ENCODE data around the gene MREG. TPM values are rescaled to one million over a fixed set of nuclear protein-coding genes. Genes with fewer than 3 reads are reported as not detected.

The MREG gene
- total RNA-seq, 1 experiment from 2014 or later = 15.9 TPM

DNA sequence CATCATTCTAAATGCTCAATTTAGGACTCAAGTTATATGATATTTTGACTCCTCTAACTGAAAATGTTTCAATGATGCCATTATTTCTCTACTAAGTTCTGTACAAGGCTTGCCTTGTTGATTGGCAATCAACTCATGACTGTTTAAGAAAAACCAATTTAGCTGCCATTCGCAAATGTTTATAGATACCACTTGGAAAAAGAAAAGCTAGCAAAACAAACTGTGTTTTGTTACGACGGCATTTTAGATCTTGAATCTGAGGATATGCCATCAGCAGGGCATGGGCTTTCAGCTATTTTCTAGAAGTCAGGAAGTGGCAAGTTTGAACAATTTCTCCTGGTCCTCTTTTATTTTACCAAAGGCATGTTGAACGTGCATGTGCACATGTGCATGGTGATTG, 65.3 kb downstream of the MREG start:
- TF ChIP-seq EZH2 (IDR thresholded peaks at IDR 0.05; ENCODE audit: borderline replicate concordance, low read depth, low read length, poor library complexity, severe bottlenecking) = no peak
- TF ChIP-seq, protein P1, sequence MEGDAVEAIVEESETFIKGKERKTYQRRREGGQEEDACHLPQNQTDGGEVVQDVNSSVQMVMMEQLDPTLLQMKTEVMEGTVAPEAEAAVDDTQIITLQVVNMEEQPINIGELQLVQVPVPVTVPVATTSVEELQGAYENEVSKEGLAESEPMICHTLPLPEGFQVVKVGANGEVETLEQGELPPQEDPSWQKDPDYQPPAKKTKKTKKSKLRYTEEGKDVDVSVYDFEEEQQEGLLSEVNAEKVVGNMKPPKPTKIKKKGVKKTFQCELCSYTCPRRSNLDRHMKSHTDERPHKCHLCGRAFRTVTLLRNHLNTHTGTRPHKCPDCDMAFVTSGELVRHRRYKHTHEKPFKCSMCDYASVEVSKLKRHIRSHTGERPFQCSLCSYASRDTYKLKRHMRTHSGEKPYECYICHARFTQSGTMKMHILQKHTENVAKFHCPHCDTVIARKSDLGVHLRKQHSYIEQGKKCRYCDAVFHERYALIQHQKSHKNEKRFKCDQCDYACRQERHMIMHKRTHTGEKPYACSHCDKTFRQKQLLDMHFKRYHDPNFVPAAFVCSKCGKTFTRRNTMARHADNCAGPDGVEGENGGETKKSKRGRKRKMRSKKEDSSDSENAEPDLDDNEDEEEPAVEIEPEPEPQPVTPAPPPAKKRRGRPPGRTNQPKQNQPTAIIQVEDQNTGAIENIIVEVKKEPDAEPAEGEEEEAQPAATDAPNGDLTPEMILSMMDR (conservative IDR thresholded peaks at IDR 0.05; ENCODE audit: low read depth, low read length) = no peak
- Histone ChIP-seq H3K4me3 (ENCODE audit: low read depth, low read length, poor library complexity, severe bottlenecking) (no peak overlapping the region), H3K27ac (ENCODE audit: low read depth, low read length, poor library complexity, severe bottlenecking) (no peak overlapping the region), H3K27me3 (replicated peaks; ENCODE audit: insufficient read depth, low read depth, low read length, poor library complexity) (no peaks in the 10 kb centered on the region), H3K9me3 (ENCODE audit: low read depth, low read length, poor library complexity, severe bottlenecking) (no peaks in the 10 kb centered on the region), H3K4me1 (ENCODE audit: insufficient read depth, low read length, poor library complexity, severe bottlenecking) (no peaks in the 10 kb centered on the region), H3K36me3 (ENCODE audit: insufficient read depth, low read length, poor library complexity, severe bottlenecking) (no peaks in the 10 kb centered on the region)
- no peak for DNase-seq (ENCODE audit: low spot score)
- BruUV-seq (replicated peaks) = no TSS peak
- ChIA-PET POLR2A (ENCODE audit: low non-redundant PET) (no interaction called here), CTCF (no interaction called here)
- intact Hi-C loops (cut with micrococcal nuclease; ENCODE audit: unreplicated experiment) = no loop called here

DNA sequence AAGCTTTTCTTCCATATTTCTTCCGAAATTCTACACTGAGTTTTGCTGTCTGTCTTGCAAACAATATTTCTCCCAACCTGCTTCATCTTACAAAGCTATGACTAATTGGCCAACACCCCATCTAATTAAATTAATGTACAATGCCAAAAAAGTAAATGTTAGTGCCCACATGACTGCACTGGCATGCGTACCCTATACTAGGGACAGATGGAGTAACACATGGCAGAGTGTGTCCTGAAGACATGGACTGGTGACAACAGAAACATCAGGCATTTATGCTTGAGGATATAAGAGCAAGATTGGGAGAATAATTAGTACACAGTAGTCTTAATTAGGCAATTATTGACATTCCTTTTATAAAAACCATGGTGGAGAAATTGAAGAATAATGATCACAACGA, 66.8 kb downstream of the MREG start:
- ChIA-PET POLR2A (ENCODE audit: low non-redundant PET) (no interaction called here), CTCF (no interaction called here)
- intact Hi-C loops (cut with micrococcal nuclease; ENCODE audit: unreplicated experiment) = no loop called here
- Histone ChIP-seq H3K27ac (ENCODE audit: low read depth, low read length, poor library complexity, severe bottlenecking) (no peak overlapping the region), H3K27me3 (replicated peaks; ENCODE audit: insufficient read depth, low read depth, low read length, poor library complexity) (no peaks in the 10 kb centered on the region), H3K4me3 (ENCODE audit: low read depth, low read length, poor library complexity, severe bottlenecking) (no peak overlapping the region), H3K36me3 (ENCODE audit: insufficient read depth, low read length, poor library complexity, severe bottlenecking) (peaks cover 5% of the 10 kb centered on the region), H3K4me1 (ENCODE audit: insufficient read depth, low read length, poor library complexity, severe bottlenecking) (no peaks in the 10 kb centered on the region), H3K9me3 (ENCODE audit: low read depth, low read length, poor library complexity, severe bottlenecking) (no peaks in the 10 kb centered on the region)
- no TSS peak for BruUV-seq (replicated peaks)
- no peak for DNase-seq (ENCODE audit: low spot score)
- no peak for TF ChIP-seq EZH2 (IDR thresholded peaks at IDR 0.05; ENCODE audit: borderline replicate concordance, low read depth, low read length, poor library complexity, severe bottlenecking)
- TF ChIP-seq, protein P1 (conservative IDR thresholded peaks at IDR 0.05; ENCODE audit: low read depth, low read length) = no peak

DNA sequence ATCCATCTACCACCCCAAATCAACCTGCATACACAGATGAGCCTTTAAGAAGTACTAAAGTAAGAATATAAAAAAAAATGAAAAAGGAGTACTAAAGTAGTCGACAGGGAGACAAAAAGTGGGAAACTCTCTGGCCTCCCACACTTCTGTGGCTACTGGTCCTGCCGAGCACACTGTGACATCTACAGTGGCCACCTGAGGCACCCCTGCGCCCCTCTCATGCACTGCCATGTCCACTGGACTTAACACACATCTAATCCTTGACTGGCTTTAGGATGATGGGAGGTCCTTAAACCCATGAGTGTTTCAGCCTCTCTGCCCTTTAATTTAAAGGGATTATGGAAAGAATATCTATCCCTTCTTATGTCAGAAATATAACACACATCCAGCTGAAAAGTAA, 71.2 kb downstream of the MREG start:
- intact Hi-C loops (cut with micrococcal nuclease; ENCODE audit: unreplicated experiment) = no loop called here
- peaks cover 8% of the 10 kb centered on the region for H3K36me3 ChIP-seq (ENCODE audit: insufficient read depth, low read length, poor library complexity, severe bottlenecking)
- no peak for DNase-seq (ENCODE audit: low spot score)
- H3K4me3 ChIP-seq (ENCODE audit: low read depth, low read length, poor library complexity, severe bottlenecking) = no peak overlapping the region
- H3K9me3 ChIP-seq (ENCODE audit: low read depth, low read length, poor library complexity, severe bottlenecking) = no peaks in the 10 kb centered on the region
- no peak overlapping the region for H3K27ac ChIP-seq (ENCODE audit: low read depth, low read length, poor library complexity, severe bottlenecking)
- BruUV-seq (replicated peaks) = no TSS peak
- TF ChIP-seq, protein P1 (conservative IDR thresholded peaks at IDR 0.05; ENCODE audit: low read depth, low read length) = no peak
- TF ChIP-seq EZH2 (IDR thresholded peaks at IDR 0.05; ENCODE audit: borderline replicate concordance, low read depth, low read length, poor library complexity, severe bottlenecking) = no peak
- ChIA-PET POLR2A (ENCODE audit: low non-redundant PET) (no interaction called here), CTCF (no interaction called here)
- H3K27me3 ChIP-seq (replicated peaks; ENCODE audit: insufficient read depth, low read depth, low read length, poor library complexity) = no peaks in the 10 kb centered on the region
- no peaks in the 10 kb centered on the region for H3K4me1 ChIP-seq (ENCODE audit: insufficient read depth, low read length, poor library complexity, severe bottlenecking)
